ENCODE results near the gene CCND1. TPM values are rescaled to one million over a fixed set of nuclear protein-coding genes. Genes with fewer than 3 reads are reported as not detected.
"Not testable (repeated sequence)": the region's sequence is repeated elsewhere in the genome, so short reads cannot be mapped to it uniquely, and the experiment has no call there.

Gene CCND1
- total RNA-seq, 1 experiment from 2014 or later = 522 TPM

DNA sequence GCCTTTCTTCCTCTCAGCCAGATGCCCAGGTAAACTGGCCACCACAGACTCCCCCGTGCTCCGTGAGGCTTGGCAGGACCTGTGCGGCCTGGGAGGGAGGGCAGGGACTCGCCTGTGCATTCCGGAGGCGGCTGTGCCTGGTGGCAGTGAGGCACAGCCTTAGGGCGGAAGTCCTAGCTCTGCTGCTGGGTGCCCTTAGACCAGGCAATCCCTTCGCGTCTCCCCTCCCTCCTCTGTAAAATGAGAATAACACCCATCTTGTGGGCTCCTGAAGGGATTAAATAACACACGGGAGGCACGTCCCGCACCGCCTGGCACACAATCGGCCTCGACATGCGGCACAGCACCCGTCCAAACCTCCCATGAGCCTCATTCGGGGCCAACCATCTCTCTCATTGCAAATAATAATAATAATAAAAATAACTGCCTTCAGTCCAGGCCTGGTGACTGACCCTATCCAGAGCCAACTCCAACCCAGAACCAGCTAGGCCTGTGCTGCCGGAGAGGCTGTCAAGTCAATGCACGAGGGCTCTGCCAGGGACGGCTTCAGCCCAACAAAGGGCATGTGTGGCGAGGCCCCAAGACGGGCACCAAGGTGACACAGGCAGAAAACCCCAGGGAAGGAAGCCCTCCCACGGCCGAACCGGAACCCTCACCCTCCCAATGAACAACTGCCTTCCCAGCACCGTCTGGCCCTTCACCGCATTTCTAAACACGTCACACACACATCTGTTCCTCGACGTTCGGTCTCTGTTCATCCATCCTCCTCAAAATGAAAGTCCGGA is 26.0 kb downstream of the CCND1 start:
- no peak for DNase-seq (ENCODE audit: low spot score)

DNA sequence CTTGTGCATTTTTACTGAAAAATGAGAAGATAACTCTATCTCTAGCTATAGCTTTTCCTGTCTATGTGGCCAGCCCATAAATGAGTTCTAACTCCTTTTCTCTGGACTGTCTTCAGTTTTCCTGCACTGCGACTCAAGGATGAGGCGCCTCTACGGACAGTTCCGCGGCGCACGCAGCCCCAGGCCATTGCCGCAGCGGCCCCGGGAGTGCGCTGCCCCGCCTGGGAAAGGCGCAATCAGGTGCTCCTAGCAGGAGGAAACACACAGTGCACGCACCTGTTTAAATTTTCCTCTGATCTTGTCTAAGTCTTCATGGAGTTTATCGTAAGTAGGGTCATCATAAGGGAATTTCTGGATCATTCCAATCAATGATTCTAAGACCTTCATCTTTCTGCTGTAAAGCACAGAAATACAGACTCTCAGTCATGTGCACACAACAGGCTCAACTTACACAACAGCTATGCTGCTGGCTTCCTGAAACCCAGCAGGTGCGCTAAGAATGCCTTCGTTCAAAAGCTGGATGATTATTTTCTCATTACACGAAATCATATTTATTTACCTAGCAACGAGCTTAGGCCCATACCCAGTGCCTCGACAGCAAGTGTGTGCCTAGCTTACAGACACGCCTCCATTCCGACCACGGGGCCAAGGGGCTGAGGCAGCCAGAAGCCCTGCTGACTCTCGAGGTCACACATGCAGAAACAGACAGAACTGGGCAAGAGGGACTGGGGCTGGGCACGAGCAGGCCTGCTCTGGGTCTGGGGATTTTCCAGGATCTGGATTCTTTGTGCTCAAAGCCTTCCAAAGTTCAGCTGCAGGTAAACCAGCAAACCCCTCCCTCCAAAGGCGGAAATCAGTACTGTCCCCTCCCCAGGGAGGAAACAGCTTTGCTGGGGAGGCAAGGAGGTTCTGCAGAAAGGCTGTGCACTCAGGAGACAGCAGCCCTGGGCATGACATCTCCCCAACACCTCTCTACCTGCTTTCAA is 27.0 kb downstream of the CCND1 start:
- no peak for DNase-seq (ENCODE audit: low spot score)

DNA sequence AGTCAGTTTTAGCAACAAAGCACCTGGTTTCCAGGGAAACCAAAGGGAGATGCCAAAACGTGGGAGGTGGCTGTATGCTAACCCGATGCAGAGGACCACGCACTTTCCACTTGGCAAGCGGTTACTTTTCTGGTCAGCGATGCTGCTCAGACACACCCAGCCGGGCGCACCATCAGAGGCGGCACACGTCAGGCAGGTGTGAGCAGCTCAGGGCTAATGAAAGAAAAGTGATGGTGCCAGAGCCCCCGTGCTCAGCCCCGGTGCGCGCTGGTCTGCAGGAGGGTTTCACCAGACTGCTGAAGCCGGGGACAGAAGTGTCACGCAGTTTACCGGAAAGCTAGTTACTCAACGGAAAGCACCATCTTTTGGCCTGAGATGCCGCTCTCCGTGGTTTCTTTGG is 28.5 kb downstream of the CCND1 start:
- DNase-seq (ENCODE audit: low spot score) = no peak

DNA sequence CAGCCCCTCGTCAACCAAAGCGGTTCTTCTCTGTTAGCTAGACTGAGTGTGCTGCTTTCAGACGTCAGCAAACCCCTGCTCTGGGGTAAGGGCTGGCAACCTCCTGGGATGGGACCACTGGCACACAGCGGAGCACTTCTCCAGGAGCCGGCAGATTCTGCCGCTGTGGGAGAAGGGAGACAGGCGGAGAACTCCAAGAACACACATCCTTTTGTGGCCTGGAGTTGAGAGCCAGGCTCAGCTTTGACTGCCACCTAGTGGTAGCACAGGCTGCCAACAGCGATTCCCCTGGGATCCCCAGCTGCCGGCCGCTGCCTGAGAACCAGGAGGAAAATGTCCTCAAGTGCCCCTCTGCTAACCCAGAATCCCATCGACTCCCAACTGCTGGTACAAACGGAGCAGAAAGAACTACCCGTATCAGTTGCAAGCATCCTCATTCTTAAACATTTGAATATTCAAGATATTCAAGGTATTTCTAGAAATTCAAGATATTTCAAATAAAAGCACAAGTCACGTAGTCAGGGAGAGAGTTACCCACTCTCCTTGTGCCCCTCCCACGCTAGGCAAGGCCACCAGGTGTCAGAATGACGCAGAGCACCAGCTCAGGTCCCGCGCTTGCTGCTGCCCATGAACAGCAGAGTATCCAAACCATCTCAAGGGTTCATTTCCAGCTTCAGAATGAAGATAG is 29.3 kb downstream of the CCND1 start:
- DNase-seq (ENCODE audit: low spot score) = peak; percentile 89

DNA sequence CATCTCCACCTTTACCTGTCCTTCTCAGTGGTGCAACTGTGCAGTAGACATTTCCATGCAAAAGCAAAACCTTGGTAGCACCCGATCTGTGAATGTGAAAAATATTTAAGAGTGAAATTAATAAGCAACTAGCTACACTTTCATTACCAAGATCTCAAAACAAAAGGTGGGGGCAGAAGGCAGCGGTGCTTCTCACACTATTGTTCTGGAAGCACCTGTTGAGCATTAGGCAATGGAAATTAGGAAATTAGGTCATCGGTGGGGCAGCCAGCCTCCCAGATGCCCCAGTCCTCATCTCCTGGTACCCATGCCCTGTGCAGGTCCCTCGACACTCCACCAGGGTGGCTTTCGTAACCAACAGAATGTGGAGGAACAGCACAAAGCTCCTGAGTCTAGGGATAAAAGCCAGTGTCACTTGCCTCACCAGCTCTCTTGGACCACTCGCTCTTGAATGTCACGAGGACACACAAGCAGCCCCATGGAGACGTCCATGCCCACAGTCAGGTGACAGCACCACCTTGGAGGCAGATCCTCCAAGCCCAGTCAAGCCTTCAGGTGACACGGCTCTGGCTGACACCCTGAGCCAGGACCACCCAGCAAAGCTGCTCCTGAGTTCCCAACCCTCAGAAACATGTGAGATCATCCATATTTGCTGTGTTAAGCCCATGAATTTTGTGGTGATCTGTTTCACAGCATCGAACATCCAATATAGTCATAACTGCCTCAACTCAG is 30.9 kb downstream of the CCND1 start:
- DNase-seq (ENCODE audit: low spot score) = no peak

DNA sequence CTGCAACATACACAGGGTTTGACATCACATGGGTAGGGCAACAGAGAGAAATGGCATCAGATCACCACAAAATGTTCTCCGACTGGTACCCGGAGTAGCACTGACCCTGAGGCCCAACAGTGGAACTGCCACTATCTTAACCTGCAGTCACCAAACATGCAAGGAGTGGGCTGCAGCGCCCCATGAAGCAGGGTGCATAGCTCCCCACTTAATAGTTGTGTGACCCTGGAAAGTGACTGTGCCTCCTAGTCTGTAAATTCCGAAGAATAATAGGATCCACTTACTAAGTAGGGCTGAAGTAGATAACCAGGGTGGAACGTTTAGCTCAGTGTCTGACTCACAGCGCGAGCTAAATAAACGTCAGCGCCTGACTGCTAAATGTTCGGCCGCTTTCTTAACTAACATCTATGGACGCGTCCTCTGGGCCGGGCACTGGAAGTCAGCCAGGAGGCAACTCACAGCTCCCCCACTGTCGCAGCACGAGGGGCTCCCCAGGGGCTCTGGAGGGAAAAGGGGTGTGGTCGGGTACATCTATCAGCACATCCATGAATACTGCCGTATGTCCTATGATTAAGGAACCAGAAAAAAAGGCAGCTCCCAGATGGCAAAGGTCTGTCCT is 33.4 kb downstream of the CCND1 start:
- peak; percentile 76 for DNase-seq (ENCODE audit: low spot score)

DNA sequence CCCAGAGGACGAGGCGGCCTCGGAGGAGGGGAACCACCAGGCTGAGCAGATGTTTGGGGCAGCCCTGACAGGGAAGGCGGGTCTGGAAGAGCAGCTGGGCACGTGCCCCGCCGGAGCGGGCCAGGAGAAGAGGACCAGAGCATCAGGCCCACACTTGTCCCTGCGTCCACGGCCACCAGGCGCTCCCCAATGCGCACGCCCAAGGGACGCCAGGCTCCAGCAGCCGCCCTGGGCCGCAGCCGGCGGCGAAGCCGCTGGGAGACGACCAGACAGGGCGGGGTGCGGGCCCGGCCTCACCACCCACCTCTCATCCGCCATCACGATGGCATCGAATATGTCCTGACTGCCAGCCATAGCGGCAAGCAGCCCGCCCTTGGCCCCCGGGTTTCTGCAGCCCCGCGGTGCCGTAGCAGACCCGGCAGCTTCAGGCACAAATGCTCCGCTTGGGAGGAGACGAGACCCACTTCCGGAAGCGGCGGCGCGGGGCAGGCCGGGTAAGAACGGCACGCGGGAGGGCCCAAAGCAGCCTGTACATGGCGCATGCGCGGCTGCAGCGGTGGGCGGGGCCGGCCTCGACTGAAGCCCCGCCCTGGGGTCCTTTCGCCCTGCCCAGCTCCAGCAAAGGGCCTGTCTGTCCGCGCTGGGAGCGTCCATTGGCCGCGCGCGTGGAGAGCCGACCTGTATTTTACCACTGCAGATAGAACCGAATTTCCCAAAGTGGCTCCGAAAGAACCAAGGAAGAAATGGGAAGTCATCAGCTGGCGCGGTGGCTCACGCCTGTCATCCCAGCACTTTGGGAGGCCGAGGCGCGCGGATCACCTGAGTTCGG is 34.1 kb downstream of the CCND1 start, which contains the start of gene LTO1:
LTO1 (minus strand) TSS at position 468 of the 829 bp plus-strand sequence; CDS start at position 354, 114 bp downstream.
- DNase-seq (ENCODE audit: low spot score) = peak; percentile 96

DNA sequence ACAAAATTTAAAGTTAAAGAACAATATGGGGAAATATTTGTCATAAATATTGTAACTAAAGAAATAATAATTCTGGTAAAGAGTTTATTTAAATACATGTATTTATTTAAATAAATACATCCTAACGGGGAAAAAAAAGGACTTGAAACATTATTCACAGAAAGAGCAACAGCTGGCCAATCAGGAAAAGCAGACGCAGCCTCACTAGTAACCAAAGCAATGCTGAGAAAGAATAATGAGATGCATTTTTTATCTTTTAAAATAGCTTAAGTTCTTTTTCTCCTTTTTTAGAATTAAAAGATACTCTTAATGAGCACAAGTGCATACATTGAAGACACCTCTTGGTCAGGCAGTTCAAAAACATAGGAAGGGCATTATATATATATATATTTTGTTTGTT is 36.8 kb downstream of the CCND1 start:
- DNase-seq (ENCODE audit: low spot score) = no peak

DNA sequence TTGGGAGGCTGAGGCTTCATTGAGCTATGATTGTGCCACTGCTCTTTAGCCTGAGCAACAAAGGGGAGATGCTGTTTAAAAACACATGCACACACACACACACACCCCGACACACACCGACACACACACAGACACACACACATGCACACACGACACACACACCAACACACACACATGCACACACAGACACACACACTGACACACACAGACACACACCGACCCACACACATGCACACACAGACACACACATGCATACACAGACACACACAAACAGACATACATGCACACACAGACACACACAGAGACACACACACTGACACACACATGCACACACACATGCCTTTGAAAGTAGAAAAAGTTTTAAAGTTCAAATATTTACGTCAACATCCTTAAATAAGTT is 39.7 kb downstream of the CCND1 start:
- DNase-seq (ENCODE audit: low spot score) = no peak

DNA sequence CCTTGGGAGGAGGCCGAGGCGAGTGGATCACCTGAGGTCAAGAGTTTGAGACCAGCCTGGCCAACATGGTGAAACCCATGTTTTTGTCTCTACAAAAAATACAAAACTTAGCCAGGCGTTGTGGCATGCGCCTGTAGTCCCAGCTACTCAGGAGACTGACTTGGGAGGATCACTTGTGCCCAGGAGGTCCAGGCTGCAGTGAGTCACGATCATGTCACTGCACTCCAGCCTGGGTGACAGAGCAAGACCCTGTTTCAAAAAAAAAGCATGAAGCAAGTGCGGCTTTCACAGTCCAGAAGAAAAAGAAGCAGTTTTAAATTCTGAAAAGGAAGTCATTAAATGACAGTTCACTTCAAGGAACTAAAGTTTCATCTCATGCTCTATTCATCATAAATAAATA is 41.3 kb downstream of the CCND1 start:
- DNase-seq (ENCODE audit: low spot score) = peak; percentile 43

DNA sequence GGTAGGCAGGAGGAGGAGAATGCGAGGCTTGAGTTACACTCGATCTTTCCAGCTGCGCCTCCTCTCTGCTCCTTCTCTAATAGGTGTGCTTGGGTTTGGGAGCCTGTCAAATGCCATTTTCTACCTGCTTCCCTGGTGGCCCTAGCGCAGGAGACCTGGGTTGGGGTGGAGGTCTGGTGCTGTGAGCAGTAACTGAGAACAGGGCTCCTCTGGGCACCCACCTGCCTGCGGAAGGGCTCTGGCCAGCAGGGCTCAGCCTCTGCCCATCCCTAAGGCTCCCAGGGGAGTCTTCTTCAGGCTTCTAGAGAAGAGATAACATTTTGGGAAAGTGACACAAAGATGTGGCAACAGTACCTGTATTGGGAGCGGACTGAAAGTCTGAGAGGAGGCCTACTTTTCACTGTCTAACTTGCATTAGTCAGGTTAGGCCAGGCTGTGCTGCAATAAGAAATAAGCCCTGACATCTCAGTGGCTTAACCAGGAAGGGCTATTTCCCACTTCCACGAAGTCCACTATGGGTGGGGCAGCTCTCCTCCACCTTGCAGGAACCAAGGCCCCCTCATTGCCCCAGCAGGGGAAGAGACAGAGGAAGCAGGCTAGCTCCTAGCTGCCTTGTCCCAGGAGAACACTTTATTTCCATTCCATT is 41.8 kb downstream of the CCND1 start:
- DNase-seq (ENCODE audit: low spot score) = no peak

DNA sequence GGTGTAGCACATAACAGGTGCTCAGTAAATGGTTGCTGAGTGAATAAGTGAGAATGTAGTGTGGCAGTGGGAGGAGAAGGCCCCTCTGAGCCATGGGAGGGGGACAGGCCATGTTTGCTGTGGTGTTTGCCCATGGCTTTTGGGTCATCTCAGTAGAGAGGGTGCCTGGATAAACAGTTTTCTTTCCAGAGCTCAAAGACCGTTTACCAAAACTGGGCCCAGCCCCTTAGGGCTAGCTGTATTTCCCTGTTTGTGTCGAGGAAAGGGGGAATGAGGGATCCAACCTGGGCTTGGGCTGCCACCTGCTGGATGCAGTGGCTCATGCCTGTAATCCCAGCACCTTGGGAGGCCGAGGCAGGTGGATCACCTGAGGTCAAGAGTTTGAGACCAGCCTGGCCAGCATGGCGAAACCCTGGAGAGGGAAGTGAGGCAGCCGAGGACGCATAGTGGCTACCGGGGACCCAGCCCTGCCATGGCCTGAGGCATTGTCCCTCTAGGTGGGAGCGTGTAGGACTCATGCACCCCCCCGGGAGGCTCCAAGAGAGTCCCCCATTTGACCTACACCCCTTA is 42.9 kb downstream of the CCND1 start:
- peak; percentile 29 for DNase-seq (ENCODE audit: low spot score)

DNA sequence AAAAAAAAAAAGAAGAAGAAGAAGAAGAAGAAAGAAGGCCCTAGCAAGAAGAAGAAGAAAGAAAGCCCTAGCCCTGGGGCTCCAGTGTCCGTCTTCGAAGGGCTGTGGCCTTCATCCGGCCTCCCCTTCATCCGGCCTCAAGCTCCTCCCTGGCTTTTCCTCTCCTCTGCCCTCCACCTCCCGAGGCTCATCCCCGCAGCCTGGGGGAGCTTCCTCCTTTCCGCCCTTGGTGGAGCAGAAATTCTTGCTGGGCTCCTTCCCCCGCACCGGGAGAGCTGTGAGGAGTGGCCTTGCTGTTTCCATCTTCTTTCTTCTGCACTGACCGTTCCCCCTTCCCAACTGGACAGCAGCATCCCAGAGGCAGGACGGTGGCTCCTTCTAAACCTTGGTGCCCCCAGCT is 43.7 kb downstream of the CCND1 start:
- DNase-seq (ENCODE audit: low spot score) = no peak

DNA sequence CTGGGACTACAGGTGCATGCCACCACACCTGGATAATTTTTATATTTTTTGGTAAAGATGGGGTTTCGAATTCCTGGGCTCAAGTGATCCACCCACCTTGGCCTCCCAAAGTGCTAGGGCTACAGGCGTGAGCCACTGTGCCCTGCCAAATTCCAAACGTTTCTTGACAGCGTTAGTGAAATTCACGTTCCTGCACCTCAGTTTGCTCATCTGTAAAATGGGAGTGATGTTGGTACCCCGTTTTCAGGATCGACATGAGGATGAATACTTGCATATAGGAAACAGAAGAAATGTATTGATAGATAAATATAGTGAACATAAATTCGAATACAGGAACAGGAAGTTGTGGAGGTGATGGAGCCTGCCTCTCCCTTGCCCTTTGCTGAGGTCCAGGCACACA is 44.4 kb downstream of the CCND1 start:
- DNase-seq (ENCODE audit: low spot score) = no peak

DNA sequence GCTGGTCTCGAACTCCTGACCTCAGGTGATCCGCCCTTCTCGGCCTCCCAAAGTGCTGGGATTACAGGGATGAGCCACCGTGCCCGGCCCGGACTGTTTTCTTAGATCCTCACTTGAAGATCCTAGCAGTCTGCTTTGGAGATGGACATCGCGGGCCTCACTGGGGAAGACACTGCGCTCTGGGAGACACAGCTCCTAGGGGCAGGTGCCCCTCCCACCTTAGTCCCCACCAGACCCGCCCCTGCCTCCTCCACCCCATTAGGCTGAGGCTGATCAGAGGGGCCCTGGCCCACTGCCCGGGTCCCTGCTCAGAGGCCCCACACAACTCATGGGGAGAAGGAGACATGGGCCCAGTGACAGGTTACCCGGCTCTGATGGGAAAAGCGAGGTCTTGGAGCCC is 45.5 kb downstream of the CCND1 start:
- DNase-seq (ENCODE audit: low spot score) = no peak

DNA sequence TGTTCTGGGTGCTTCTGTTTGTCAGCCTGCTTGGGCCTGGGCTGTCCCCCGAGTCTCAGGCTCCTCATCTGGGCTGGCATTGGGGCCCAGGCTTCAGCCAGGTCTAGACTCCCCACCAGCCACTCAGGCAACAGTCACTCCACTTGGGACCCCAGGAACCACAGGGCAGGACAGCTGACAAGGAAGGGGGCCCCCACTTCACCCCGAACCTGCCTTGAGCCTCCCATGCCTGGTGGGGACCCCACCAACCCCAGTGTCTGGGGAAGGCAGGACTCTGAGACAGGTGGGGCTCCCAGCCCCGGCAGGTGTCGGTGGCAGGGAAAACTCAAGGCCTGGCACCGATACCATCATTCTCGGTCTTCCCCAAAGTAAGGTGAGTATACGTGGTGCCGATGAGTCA is 45.9 kb downstream of the CCND1 start:
- no peak for DNase-seq (ENCODE audit: low spot score)

DNA sequence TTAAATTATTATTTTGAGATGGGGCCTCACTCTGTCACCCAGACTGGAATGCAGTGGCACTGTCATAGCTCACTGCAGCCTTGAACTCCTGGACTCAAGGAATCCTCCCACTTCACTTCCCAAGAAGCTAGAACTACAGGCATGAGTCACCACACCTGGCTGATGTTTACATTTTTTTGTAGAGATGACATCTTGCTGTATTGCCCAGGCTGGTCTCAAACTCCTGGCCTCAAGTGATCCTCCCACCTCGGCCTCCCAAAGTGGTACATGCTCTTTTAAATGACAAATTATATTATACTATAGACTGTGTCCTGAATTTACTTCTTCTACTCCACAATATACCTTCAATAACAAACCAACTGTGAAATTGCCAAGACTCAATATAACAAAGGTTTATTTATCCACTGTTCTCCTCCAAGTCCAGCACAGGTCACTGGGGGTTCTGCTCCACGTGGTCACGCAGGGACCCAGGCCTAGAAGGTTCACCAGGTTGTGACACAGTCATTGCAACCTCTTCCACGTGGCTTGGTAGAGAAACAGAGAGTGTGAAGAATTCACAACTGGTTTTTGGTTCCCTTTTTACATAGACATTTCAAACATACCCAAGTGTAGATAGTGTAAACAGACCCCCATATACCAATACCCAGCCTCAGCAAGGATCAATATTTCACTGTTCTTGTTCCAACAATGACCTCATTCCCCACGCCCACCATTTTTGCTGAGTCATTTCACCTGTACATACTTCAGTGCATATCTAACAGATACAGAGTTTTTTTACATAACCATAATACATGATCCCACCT is 47.2 kb downstream of the CCND1 start:
- DNase-seq (ENCODE audit: low spot score) = not testable (repeated sequence)

Data from A172 (cell line).